Panc1 (cell line): ENCODE data around the gene PRKCB.

Experiments used
- CTCF ChIP-seq: fragments of 450-650 bp; IDR thresholded peaks from 2 replicates; pipeline ENCODE4 v1.5.1; 2017; ENCODE audit warnings: mild to moderate bottlenecking
- POLR2AphosphoS5 ChIP-seq: IDR thresholded peaks from 2 replicates; pipeline ENCODE4 v1.6.1; 2012; ENCODE audit warnings: mild to moderate bottlenecking, low read depth, low read length, moderate library complexity
- REST ChIP-seq, 2 experiments: IDR thresholded peaks; 2 replicates each; pipeline ENCODE4 v1.6.1; 2011 to 2012; ENCODE audit warnings: low read depth in 2 of 2, control low read depth in 1 of 2, low read length in 1 of 2, mild to moderate bottlenecking in 1 of 2, moderate library complexity in 1 of 2; ENCODE audit not compliant: insufficient read depth in 1 of 2
- SIN3A ChIP-seq: IDR thresholded peaks from 2 replicates; pipeline ENCODE4 v1.6.1; 2012; ENCODE audit warnings: low read depth, mild to moderate bottlenecking, low read length, moderate library complexity, borderline replicate concordance; ENCODE audit not compliant: insufficient read depth

- TF ChIP-seq REST (IDR thresholded peaks at IDR 0.05; ENCODE audit: insufficient read depth in 1 of 2, low read depth in 2 of 2, low read length in 1 of 2) = no peak
- no peak for TF ChIP-seq POLR2AphosphoS5
- no peak for TF ChIP-seq CTCF
- TF ChIP-seq SIN3A = no peak
Observed at GRCh38 chr16:24093049-24093448, 257.3 kb downstream of the PRKCB start.
